ENCODE data around the gene NPY1R.

GRCh38 chr4:163350672-163351071 lies 18.3 kb upstream of the NPY1R start:
- no peak for TF ChIP-seq CTCF (IDR thresholded peaks at IDR 0.05)
- no peak for TF ChIP-seq POLR2A (IDR thresholded peaks at IDR 0.05)
- no peak for TF ChIP-seq EP300 (IDR thresholded peaks at IDR 0.05)
